Measurements from ENCODE around the gene MRPL55. TPM values are rescaled to one million over a fixed set of nuclear protein-coding genes. Genes with fewer than 3 reads are reported as not detected.

Gene MRPL55
- total and polyA plus RNA-seq, 8 donors: 35.4 to 45.3 (median 40.7) TPM

DNA sequence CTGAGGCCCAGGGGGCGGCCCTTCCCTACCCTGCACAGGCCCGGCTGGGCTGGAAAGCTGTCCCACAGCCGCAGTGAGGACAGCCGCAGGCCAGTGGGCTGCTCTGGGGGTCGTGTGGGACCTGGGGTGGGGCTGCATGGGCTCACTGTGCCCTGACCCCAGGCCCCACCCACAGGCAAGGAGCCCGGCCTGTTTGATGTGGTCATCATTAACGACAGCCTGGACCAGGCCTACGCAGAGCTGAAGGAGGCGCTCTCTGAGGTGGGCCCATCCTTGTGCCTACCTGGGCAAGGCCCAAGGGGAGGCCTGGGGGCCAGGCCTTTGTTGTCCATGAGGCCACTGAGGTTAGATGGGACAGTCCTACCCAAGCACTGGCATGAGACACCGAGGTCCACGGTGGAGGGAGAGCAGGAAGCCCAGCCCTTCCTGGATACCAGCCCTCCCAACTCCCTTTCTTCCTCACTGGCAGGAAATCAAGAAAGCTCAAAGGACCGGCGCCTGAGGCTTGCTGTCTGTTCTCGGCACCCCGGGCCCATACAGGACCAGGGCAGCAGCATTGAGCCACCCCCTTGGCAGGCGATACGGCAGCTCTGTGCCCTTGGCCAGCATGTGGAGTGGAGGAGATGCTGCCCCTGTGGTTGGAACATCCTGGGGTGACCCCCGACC is 39.2 kb upstream of the MRPL55 start:
- ATAC-seq: no peak
- Histone ChIP-seq H3K36me3 (peaks cover 0 to 57% of the 10 kb centered on the region in 2 donors), H3K27me3 (no peaks in the 10 kb centered on the region), H3K4me1 (peaks cover 6 to 71% of the 10 kb centered on the region in 2 donors), H3K27ac (peak overlapping the region; percentile 79 to 81), H3K4me3 (no peak overlapping the region), H3K9me3 (no peaks in the 10 kb centered on the region)
- intact Hi-C loops (cut with DNase I): no loop called here
- peak in 1 of 4 donors; percentile 65 for DNase-seq
- TF ChIP-seq, protein P1, sequence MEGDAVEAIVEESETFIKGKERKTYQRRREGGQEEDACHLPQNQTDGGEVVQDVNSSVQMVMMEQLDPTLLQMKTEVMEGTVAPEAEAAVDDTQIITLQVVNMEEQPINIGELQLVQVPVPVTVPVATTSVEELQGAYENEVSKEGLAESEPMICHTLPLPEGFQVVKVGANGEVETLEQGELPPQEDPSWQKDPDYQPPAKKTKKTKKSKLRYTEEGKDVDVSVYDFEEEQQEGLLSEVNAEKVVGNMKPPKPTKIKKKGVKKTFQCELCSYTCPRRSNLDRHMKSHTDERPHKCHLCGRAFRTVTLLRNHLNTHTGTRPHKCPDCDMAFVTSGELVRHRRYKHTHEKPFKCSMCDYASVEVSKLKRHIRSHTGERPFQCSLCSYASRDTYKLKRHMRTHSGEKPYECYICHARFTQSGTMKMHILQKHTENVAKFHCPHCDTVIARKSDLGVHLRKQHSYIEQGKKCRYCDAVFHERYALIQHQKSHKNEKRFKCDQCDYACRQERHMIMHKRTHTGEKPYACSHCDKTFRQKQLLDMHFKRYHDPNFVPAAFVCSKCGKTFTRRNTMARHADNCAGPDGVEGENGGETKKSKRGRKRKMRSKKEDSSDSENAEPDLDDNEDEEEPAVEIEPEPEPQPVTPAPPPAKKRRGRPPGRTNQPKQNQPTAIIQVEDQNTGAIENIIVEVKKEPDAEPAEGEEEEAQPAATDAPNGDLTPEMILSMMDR (IDR thresholded peaks at IDR 0.05): no peak

GRCh38 chr1:228147768-228148167 is 38.7 kb upstream of the MRPL55 start:
- intact Hi-C loops (cut with DNase I): no loop called here
- Histone ChIP-seq H3K4me1 (peaks cover 10 to 77% of the 10 kb centered on the region in 2 donors), H3K4me3 (no peak overlapping the region), H3K36me3 (peaks cover 0 to 57% of the 10 kb centered on the region in 2 donors), H3K9me3 (no peaks in the 10 kb centered on the region), H3K27me3 (no peaks in the 10 kb centered on the region), H3K27ac (peak overlapping the region; percentile 79 to 81)
- ATAC-seq (no peak), DNase-seq (peak in 1 of 4 donors; percentile 23)
- TF ChIP-seq, protein P1 (IDR thresholded peaks at IDR 0.05): no peak

- H3K36me3 ChIP-seq: peaks cover 0 to 63% of the 10 kb centered on the region in 2 donors
- TF ChIP-seq, protein P1 (IDR thresholded peaks at IDR 0.05): no peak
- intact Hi-C loops (cut with DNase I): no loop called here
- DNase-seq (peak in 1 of 4 donors; percentile 75), ATAC-seq (no peak)
- no peaks in the 10 kb centered on the region for H3K27me3 ChIP-seq
- peaks cover 16 to 82% of the 10 kb centered on the region in 2 donors for H3K4me1 ChIP-seq
- H3K4me3 ChIP-seq: no peak overlapping the region
- peak overlapping the region; percentile 79 to 81 for H3K27ac ChIP-seq
- no peaks in the 10 kb centered on the region for H3K9me3 ChIP-seq
Observed at GRCh38 chr1:228147151-228147693, 38.1 kb upstream of the MRPL55 start.

- H3K27ac ChIP-seq: peak overlapping the region in 1 of 2 donors; percentile 79
- ATAC-seq: no peak
- intact Hi-C loops (cut with DNase I): no loop called here
- peaks cover 0 to 69% of the 10 kb centered on the region in 2 donors for H3K36me3 ChIP-seq
- peaks cover 22 to 88% of the 10 kb centered on the region in 2 donors for H3K4me1 ChIP-seq
- H3K27me3 ChIP-seq: no peaks in the 10 kb centered on the region
- no peaks in the 10 kb centered on the region for H3K9me3 ChIP-seq
- H3K4me3 ChIP-seq: no peak overlapping the region
- DNase-seq: no peak
- TF ChIP-seq, protein P1 (IDR thresholded peaks at IDR 0.05): no peak
Observed at GRCh38 chr1:228146417-228147150, 37.5 kb upstream of the MRPL55 start.

Data from left lung (tissue), 10 donors.